Fibroblast of mammary gland (primary cell): Measurements from ENCODE around the gene SMG6.

Source experiments
- DNase-seq: peaks from one replicate; pipeline ENCODE4 v3.0.0-alpha.2; 2010; ENCODE audit warnings: low read depth
- H3K4me3 ChIP-seq: 2 replicates; pipeline ENCODE4 v1.5.1; 2011; ENCODE audit warnings: low read depth, mild to moderate bottlenecking, low read length, moderate library complexity; ENCODE audit not compliant: control insufficient read depth
- CTCF ChIP-seq: conservative IDR thresholded peaks from 2 replicates; pipeline ENCODE4 v1.5.1; 2011; ENCODE audit warnings: low read depth, low read length, inconsistent platforms; ENCODE audit not compliant: control insufficient read depth, insufficient read depth

The SMG6 gene

GRCh38 chr17:2040219-2040827 lies 263.3 kb downstream of the SMG6 start:
- no peak overlapping the region for H3K4me3 ChIP-seq
- TF ChIP-seq CTCF, result no peak
- no peak for DNase-seq

GRCh38 chr17:2037155-2037554 lies 266.4 kb downstream of the SMG6 start:
- no peak for DNase-seq
- TF ChIP-seq CTCF, result no peak

GRCh38 chr17:2035541-2036488 lies 267.8 kb downstream of the SMG6 start:
- DNase-seq, result no peak
- no peak overlapping the region for H3K4me3 ChIP-seq
- no peak for TF ChIP-seq CTCF

More at GRCh38 chr17:2037155-2037554, 266.4 kb downstream of the SMG6 start:
- H3K4me3 ChIP-seq, result no peak overlapping the region

- no peak for TF ChIP-seq CTCF
- H3K4me3 ChIP-seq, result no peak overlapping the region
- DNase-seq, result peak; percentile 88
Measured at GRCh38 chr17:2034806-2035540, 268.6 kb downstream of the SMG6 start.

GRCh38 chr17:2034157-2034556 lies 269.4 kb downstream of the SMG6 start:
- no peak overlapping the region for H3K4me3 ChIP-seq
- TF ChIP-seq CTCF, result no peak
- DNase-seq, result peak; percentile 65

GRCh38 chr17:2033153-2033552 lies 270.4 kb downstream of the SMG6 start:
- TF ChIP-seq CTCF, result no peak
- H3K4me3 ChIP-seq, result no peak overlapping the region
- DNase-seq, result no peak
